ENCODE data around the gene MAPK13. TPM values are rescaled to one million over a fixed set of nuclear protein-coding genes. Genes with fewer than 3 reads are reported as not detected.

Gene MAPK13
- total RNA-seq, 1 experiment from 2014 or later: 13.6 TPM

- Mint-ChIP-seq H3K9me3 (no peaks in the 10 kb centered on the region), H3K4me1 (peaks cover 11% of the 10 kb centered on the region), H3K36me3 (peaks cover 4% of the 10 kb centered on the region), H3K4me3 (no peak overlapping the region), H3K27ac (no peak overlapping the region), H3K27me3 (ENCODE audit: low read depth) (no peaks in the 10 kb centered on the region)
- ChIA-PET CTCF (interaction anchor here (1.0 to 1.4 kb wide), 3 partner anchors 10 to 71 kb away, joined by 3 to 6 read pairs (median 3); partner anchors contain the start of gene MAPK14), POLR2A (no interaction called here)
- ATAC-seq (no peak), DNase-seq (ENCODE audit: low spot score) (no peak)
- TF ChIP-seq ZNF121 (CRISPR knock-in tag; IDR thresholded peaks at IDR 0.05) (peak; percentile 73), TEAD1 (CRISPR knock-in tag; IDR thresholded peaks at IDR 0.05) (no peak)
- TF ChIP-seq, protein P1, sequence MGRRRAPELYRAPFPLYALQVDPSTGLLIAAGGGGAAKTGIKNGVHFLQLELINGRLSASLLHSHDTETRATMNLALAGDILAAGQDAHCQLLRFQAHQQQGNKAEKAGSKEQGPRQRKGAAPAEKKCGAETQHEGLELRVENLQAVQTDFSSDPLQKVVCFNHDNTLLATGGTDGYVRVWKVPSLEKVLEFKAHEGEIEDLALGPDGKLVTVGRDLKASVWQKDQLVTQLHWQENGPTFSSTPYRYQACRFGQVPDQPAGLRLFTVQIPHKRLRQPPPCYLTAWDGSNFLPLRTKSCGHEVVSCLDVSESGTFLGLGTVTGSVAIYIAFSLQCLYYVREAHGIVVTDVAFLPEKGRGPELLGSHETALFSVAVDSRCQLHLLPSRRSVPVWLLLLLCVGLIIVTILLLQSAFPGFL (CRISPR knock-in tag; IDR thresholded peaks at IDR 0.05; ENCODE audit: borderline replicate concordance): no peak
Observed at GRCh38 chr6:36098253-36098919, 31.9 kb upstream of the MAPK13 start.

DNA sequence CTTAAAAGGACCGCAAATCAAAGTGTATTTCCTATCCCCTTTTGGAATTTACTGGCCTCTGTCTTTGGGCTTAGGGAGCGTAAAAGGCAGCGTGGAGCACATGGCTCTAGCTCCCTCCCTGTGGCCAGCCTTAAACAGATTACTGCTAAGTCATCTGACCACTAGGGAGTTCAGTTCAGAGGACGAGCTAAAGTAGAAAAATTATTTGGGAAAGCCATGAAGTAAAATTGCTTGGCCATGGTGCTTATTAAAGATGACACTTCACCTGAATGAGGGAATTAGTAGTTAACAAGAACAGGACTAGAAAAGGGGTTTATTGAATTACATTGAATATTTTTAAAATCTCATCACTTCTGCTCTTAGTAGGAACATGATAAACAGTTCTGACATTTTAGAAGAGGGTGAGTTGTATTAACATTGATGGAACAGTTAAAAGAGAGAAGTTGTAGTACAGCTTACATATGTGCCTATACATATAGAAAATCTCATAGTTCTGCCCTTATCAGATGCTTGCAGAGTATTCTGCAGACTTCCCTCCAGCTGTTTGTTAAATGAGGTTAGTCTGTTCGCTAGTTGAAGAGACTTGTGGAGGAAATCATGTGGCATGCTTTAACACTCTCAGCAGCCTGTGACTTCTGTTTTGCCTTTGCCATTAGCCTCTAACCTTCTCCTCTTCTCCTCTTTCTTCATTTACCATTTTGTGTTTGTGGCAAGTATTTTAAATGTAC is 31.2 kb upstream of the MAPK13 start:
- peaks cover 11% of the 10 kb centered on the region for H3K4me1 Mint-ChIP-seq
- peak; percentile 76 for ATAC-seq
- H3K27me3 Mint-ChIP-seq (ENCODE audit: low read depth): no peaks in the 10 kb centered on the region
- CTCF ChIA-PET: interaction anchor here (1.0 to 1.4 kb wide), 3 partner anchors 9 to 72 kb away, joined by 3 to 6 read pairs (median 3); partner anchors contain the start of gene MAPK14
- no peaks in the 10 kb centered on the region for H3K9me3 Mint-ChIP-seq
- TF ChIP-seq USF1 (CRISPR knock-in tag; IDR thresholded peaks at IDR 0.05): 0 out of 2 replicates have a peak, but pooled peaks have one; percentile 15
- TF ChIP-seq, protein P2, sequence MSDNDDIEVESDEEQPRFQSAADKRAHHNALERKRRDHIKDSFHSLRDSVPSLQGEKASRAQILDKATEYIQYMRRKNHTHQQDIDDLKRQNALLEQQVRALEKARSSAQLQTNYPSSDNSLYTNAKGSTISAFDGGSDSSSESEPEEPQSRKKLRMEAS (CRISPR knock-in tag; IDR thresholded peaks at IDR 0.05): peak; percentile 42; the same call in 1 of the 2 replicates
- TF ChIP-seq, protein P1 (CRISPR knock-in tag; IDR thresholded peaks at IDR 0.05; ENCODE audit: borderline replicate concordance): no peak
- TF ChIP-seq ZNF121 (CRISPR knock-in tag; IDR thresholded peaks at IDR 0.05): no peak
- POLR2A ChIA-PET: no interaction called here
- no peak for DNase-seq (ENCODE audit: low spot score)
- H3K4me3 Mint-ChIP-seq: no peak overlapping the region
- H3K36me3 Mint-ChIP-seq: peaks cover 4% of the 10 kb centered on the region
- no peak overlapping the region for H3K27ac Mint-ChIP-seq

GRCh38 chr6:36099869-36100483 is 30.3 kb upstream of the MAPK13 start:
- Mint-ChIP-seq H3K4me1 (peaks cover 6% of the 10 kb centered on the region), H3K4me3 (no peak overlapping the region), H3K36me3 (peaks cover 4% of the 10 kb centered on the region), H3K9me3 (no peaks in the 10 kb centered on the region), H3K27ac (no peak overlapping the region), H3K27me3 (ENCODE audit: low read depth) (no peaks in the 10 kb centered on the region)
- ATAC-seq: no peak
- ChIA-PET CTCF (interaction anchor here (1.4 kb wide), 1 partner anchor 73 kb away, joined by 6 read pairs; the partner anchor contains the start of gene MAPK14), POLR2A (no interaction called here)
- no peak for DNase-seq (ENCODE audit: low spot score)
- TF ChIP-seq ZNF512 (CRISPR knock-in tag; IDR thresholded peaks at IDR 0.05; ENCODE audit: borderline replicate concordance): no peak
- no peak for TF ChIP-seq ATF2 (CRISPR knock-in tag; IDR thresholded peaks at IDR 0.05; ENCODE audit: borderline replicate concordance, low read depth)
- TF ChIP-seq FOXK1 (CRISPR knock-in tag; IDR thresholded peaks at IDR 0.05): no peak
- TF ChIP-seq, protein P3, sequence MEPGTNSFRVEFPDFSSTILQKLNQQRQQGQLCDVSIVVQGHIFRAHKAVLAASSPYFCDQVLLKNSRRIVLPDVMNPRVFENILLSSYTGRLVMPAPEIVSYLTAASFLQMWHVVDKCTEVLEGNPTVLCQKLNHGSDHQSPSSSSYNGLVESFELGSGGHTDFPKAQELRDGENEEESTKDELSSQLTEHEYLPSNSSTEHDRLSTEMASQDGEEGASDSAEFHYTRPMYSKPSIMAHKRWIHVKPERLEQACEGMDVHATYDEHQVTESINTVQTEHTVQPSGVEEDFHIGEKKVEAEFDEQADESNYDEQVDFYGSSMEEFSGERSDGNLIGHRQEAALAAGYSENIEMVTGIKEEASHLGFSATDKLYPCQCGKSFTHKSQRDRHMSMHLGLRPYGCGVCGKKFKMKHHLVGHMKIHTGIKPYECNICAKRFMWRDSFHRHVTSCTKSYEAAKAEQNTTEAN (CRISPR knock-in tag; IDR thresholded peaks at IDR 0.05): no peak
- no peak for TF ChIP-seq FOXJ3 (CRISPR knock-in tag; IDR thresholded peaks at IDR 0.05; ENCODE audit: borderline replicate concordance)
- TF ChIP-seq, protein P4, sequence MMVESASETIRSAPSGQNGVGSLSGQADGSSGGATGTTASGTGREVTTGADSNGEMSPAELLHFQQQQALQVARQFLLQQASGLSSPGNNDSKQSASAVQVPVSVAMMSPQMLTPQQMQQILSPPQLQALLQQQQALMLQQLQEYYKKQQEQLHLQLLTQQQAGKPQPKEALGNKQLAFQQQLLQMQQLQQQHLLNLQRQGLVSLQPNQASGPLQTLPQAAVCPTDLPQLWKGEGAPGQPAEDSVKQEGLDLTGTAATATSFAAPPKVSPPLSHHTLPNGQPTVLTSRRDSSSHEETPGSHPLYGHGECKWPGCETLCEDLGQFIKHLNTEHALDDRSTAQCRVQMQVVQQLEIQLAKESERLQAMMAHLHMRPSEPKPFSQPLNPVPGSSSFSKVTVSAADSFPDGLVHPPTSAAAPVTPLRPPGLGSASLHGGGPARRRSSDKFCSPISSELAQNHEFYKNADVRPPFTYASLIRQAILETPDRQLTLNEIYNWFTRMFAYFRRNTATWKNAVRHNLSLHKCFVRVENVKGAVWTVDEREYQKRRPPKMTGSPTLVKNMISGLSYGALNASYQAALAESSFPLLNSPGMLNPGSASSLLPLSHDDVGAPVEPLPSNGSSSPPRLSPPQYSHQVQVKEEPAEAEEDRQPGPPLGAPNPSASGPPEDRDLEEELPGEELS (CRISPR knock-in tag; IDR thresholded peaks at IDR 0.05): no peak
- TF ChIP-seq, protein P1 (CRISPR knock-in tag; IDR thresholded peaks at IDR 0.05; ENCODE audit: borderline replicate concordance): no peak
- TF ChIP-seq HMGA2 (CRISPR knock-in tag; IDR thresholded peaks at IDR 0.05): no peak

Measured in WTC11 (cell line).